GM12874 (cell line): ENCODE results near the gene COL23A1.

ENCODE experiments used
- TF ChIP-seq, protein P1 (sequence below): IDR thresholded peaks from 2 replicates; pipeline ENCODE4 v1.5.1; 2011; ENCODE audit warnings: low read depth, mild to moderate bottlenecking, control low read depth, low read length, moderate library complexity; ENCODE audit not compliant: insufficient read depth

Gene COL23A1

DNA sequence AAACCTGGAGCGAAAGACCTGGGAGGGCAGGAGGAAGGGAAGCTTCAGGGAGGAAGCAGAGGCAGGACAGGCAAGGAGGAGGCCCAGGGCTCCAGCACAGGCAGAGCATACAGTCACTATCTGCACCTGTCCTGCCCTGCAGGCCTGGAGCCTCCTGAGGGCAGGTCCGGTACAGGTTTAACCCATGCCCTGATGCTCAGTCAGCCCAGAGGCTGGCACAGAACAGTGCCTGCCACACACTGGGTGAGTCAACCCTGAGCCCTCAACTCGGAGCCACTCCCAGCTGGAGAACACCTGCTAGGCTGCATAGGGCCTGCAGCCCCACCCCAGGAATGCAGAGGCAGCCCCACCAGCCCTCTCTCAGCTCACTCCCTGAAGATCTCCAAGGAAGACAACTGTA is 196.1 kb downstream of the COL23A1 start:
- TF ChIP-seq, protein P1, sequence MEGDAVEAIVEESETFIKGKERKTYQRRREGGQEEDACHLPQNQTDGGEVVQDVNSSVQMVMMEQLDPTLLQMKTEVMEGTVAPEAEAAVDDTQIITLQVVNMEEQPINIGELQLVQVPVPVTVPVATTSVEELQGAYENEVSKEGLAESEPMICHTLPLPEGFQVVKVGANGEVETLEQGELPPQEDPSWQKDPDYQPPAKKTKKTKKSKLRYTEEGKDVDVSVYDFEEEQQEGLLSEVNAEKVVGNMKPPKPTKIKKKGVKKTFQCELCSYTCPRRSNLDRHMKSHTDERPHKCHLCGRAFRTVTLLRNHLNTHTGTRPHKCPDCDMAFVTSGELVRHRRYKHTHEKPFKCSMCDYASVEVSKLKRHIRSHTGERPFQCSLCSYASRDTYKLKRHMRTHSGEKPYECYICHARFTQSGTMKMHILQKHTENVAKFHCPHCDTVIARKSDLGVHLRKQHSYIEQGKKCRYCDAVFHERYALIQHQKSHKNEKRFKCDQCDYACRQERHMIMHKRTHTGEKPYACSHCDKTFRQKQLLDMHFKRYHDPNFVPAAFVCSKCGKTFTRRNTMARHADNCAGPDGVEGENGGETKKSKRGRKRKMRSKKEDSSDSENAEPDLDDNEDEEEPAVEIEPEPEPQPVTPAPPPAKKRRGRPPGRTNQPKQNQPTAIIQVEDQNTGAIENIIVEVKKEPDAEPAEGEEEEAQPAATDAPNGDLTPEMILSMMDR = no peak

GRCh38 chr5:178392931-178393394 is 197.2 kb downstream of the COL23A1 start:
- TF ChIP-seq, protein P1 = no peak

GRCh38 chr5:178392386-178392785 is 197.8 kb downstream of the COL23A1 start:
- TF ChIP-seq, protein P1 = no peak

GRCh38 chr5:178391480-178391879 is 198.7 kb downstream of the COL23A1 start:
- TF ChIP-seq, protein P1 = no peak

GRCh38 chr5:178389796-178390195 is 200.4 kb downstream of the COL23A1 start:
- TF ChIP-seq, protein P1 = no peak

DNA sequence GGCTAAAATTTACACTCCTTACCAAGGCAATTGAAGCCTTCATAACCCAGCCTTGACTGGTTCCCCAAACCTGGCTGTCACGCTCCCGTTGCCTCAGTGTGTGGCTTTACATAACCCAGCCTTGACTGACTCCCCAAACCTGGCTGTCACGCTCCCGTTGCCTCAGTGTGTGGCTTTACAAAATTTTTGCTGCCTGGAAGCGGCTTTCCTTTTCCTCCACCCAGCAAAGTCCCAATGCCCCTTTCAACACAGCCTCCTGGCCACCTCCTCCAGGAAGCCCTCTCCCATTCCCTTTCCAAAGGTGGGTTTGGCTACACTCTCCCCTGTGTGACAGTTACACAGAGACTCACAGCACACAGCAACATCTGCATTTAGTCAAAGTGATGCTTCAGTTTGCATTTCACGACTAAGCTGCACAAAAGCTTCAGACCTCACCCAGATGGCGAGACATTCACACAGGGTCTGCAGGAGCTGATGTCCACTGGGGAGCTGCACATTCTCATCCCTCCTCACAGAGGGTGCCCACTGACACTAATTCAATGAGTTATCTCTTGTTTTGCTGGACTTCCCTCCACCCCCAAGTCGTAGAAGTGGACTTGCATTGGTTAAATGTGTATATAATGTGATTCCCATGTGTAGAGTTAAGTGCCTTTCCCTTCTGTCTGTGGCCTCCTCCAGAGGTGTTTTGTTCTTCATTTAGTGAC is 201.0 kb downstream of the COL23A1 start:
- TF ChIP-seq, protein P1 = no peak

- TF ChIP-seq, protein P1 = no peak
These were observed 201.7 kb downstream of the COL23A1 start for GRCh38 chr5:178388386-178389025.
